K562 treated with DMSO at 1 percent for 48 hours (cell line): ENCODE results near the gene LCN15. TPM values are rescaled to one million over a fixed set of nuclear protein-coding genes. Genes with fewer than 3 reads are reported as not detected.

Experiments used
- total RNA-seq: library from RNA; unstranded; fragments of 300-600 nt; gene quantifications from 2 replicates; pipeline ENCODE4 v1.2.3, GENCODE V29; 2022; ENCODE audit warnings: low replicate concordance; ENCODE audit errors: extremely low read depth

Gene LCN15
- total RNA-seq: not detected in 2 replicates

GRCh38 chr9:136764301-136764891 lies at the start of gene LCN15:
Gene LCN15 (minus strand): TSS chr9:136764518. CDS start chr9:136764488, 30 bp downstream.

GRCh38 chr9:136807281-136808074 lies 43.2 kb upstream of the LCN15 start, which contains the start of gene RABL6:
Gene RABL6 (plus strand): TSS chr9:136807948. CDS start chr9:136808197, 249 bp downstream.

GRCh38 chr9:136796238-136796774 lies 32.0 kb upstream of the LCN15 start, which contains the start of gene CCDC183:
Gene CCDC183 (plus strand): TSS chr9:136796338. CDS start chr9:136796398, 60 bp downstream.

GRCh38 chr9:136790640-136791515 lies 26.6 kb upstream of the LCN15 start, which contains the start of gene TMEM141:
Gene TMEM141 (plus strand): TSS chr9:136791344. CDS start chr9:136791371, 27 bp downstream.

GRCh38 chr9:136748201-136748600 lies 16.1 kb downstream of the LCN15 start, which contains the start of gene LCN6:
Gene LCN6 (minus strand): TSS chr9:136748525. CDS start chr9:136748483, 42 bp downstream.

GRCh38 chr9:136742591-136743391 lies 21.5 kb downstream of the LCN15 start, which contains the start of gene LCN10:
Gene LCN10 (minus strand): TSS chr9:136742940. CDS start chr9:136742903, 37 bp downstream.

GRCh38 chr9:136711751-136712689 lies 52.3 kb downstream of the LCN15 start, which contains the start of gene DIPK1B:
Gene DIPK1B (plus strand): TSS chr9:136712572. CDS start chr9:136712666, 94 bp downstream.

Other genes with a start within 250 kb of the LCN15 start
- not detected in 2 replicates for gene NOTCH1, start 218.5 kb downstream of the LCN15 start, total RNA-seq
- not detected in 2 replicates for gene EGFL7, start 101.6 kb downstream of the LCN15 start, total RNA-seq
- not detected in 2 replicates for gene AGPAT2, start 77.1 kb downstream of the LCN15 start, total RNA-seq
- gene DIPK1B, start 51.9 kb downstream of the LCN15 start, total RNA-seq: not detected in 2 replicates
- gene LCN10, start 21.6 kb downstream of the LCN15 start, total RNA-seq: not detected in 2 replicates
- not detected in 2 replicates for gene LCN6, start 16.0 kb downstream of the LCN15 start, total RNA-seq
- not detected in 2 replicates for gene LCN8, start 6.3 kb downstream of the LCN15 start, total RNA-seq
- not detected in 2 replicates for gene TMEM141, start 26.8 kb upstream of the LCN15 start, total RNA-seq
- gene CCDC183, start 31.8 kb upstream of the LCN15 start, total RNA-seq: not detected in 2 replicates
- 184 TPM in 1 of 2 replicates, not detected in the other for gene RABL6, start 43.4 kb upstream of the LCN15 start, total RNA-seq
- not detected in 2 replicates for gene AJM1, start 78.0 kb upstream of the LCN15 start, total RNA-seq
- gene PHPT1, start 84.9 kb upstream of the LCN15 start, total RNA-seq: not detected in 2 replicates
- gene MAMDC4, start 87.8 kb upstream of the LCN15 start, total RNA-seq: not detected in 2 replicates
- gene EDF1, start 101.8 kb upstream of the LCN15 start, total RNA-seq: not detected in 2 replicates
- not detected in 2 replicates for gene TRAF2, start 122.0 kb upstream of the LCN15 start, total RNA-seq
- not detected in 2 replicates for gene FBXW5, start 180.2 kb upstream of the LCN15 start, total RNA-seq
- not detected in 2 replicates for gene C8G, start 180.7 kb upstream of the LCN15 start, total RNA-seq
- gene LCN12, start 187.8 kb upstream of the LCN15 start, total RNA-seq: not detected in 2 replicates
- gene PTGDS, start 213.0 kb upstream of the LCN15 start, total RNA-seq: not detected in 2 replicates
- gene LCNL1, start 218.5 kb upstream of the LCN15 start, total RNA-seq: not detected in 2 replicates
- not detected in 2 replicates for gene PAXX, start 227.9 kb upstream of the LCN15 start, total RNA-seq
- gene CLIC3, start 232.1 kb upstream of the LCN15 start, total RNA-seq: not detected in 2 replicates